GM12875 (cell line): ENCODE measurements around the gene SMAD7.

Source experiments
- H3K4me3 ChIP-seq: one replicate; pipeline ENCODE4 v1.5.1; 2011; ENCODE audit warnings: low read depth, low read length, control low read depth
- CTCF ChIP-seq: IDR thresholded peaks from 2 replicates; pipeline ENCODE4 v1.5.1; 2011; ENCODE audit warnings: low read depth, mild to moderate bottlenecking, control low read depth, inconsistent platforms, low read length, moderate library complexity, borderline replicate concordance; ENCODE audit not compliant: insufficient read depth

Gene SMAD7

DNA sequence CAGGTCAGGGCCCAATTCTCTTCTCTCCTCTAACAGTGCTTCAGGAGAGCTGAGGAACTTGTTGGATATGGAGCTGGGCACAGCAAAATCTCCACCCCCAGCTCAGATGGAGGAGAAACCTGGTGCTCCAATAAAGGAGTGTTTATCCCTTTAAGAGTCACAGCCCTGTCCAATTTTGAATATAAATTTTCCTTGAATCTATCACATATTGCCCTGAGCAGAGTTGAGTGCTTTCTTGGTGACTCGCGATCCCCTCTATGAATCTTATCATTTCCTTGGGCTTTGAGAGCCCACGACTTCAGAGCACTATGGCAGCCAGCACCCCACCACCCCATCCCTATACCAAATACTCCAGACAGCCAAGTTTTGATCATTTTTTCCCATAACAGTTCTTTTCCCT, 34.4 kb upstream of the SMAD7 start:
- TF ChIP-seq CTCF, result no peak
- no peak overlapping the region for H3K4me3 ChIP-seq

GRCh38 chr18:48983793-48984437, 33.1 kb upstream of the SMAD7 start:
- TF ChIP-seq CTCF, result no peak
- H3K4me3 ChIP-seq, result no peak overlapping the region

- no peak overlapping the region for H3K4me3 ChIP-seq
Observed at GRCh38 chr18:48982266-48982665, 31.5 kb upstream of the SMAD7 start.

GRCh38 chr18:48979944-48980890, 29.5 kb upstream of the SMAD7 start:
- TF ChIP-seq CTCF, result no peak
- no peak overlapping the region for H3K4me3 ChIP-seq

More at GRCh38 chr18:48982266-48982665, 31.5 kb upstream of the SMAD7 start:
- no peak for TF ChIP-seq CTCF

- no peak for TF ChIP-seq CTCF
- no peak overlapping the region for H3K4me3 ChIP-seq
Observed at GRCh38 chr18:48977914-48978313, 27.1 kb upstream of the SMAD7 start.

DNA sequence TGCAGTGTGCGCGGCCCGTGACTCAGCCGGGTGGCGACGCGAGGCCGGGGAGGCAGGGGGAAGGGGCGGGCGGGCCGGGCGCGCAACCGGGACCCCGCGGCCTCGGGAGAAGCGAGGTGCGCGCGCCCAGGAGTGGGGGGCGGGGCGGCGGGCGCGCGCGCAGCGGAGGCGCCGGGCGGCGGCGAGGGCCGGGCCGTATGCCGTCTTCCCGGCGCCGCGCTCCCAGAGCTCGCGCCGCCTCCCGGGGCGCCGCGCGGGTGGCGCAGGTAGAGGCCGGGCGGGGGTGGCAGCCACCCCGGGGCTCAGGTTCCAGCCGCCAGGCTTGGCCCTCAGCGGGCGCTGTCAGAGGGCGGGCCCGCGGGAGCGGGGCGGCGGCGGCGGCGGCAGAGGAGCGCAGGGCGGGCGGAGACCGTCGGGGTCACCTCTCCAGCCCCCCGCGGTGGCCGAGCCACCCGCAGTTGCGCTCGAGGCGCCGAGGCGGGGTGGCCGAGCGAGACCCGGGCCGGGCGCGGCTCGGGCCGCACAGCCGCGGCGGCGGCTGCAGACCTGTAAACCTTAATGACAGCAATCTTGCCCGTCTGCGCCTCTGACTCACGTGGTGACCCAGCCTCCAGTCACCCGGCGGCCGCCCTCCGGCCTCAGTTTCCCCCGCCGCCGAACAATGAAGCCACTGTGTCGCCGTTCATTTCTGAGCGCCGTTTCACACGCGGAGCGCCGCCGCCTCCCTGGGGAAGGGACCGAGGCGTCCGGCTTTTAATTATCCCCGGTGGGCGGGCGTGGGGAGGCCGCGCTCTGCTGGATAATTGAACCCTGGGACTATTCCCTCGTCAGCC, 25.3 kb upstream of the SMAD7 start:
- H3K4me3 ChIP-seq, result peak overlapping the region; percentile 63
- no peak for TF ChIP-seq CTCF
